Hematopoietic multipotent progenitor cell (in vitro differentiated cells): ENCODE results near the gene C1QTNF6. TPM values are rescaled to one million over a fixed set of nuclear protein-coding genes. Genes with fewer than 3 reads are reported as not detected.

Experiments used
- DNase-seq, 3 donors: peaks; one replicate each; pipeline ENCODE4 v3.0.0-alpha.2; 2011 to 2015; ENCODE audit warnings: low read depth in 2 of 3, low spot score in 2 of 3
- total RNA-seq: library from RNA; depleted of rRNA; stranded (reverse); fragments of >200 nt; gene quantifications from one replicate; pipeline ENCODE4 v1.2.3, GENCODE V29; 2012

The C1QTNF6 gene
- total RNA-seq, 1 donor = 1.6 TPM

- DNase-seq = no peak
Measured at GRCh38 chr22:37224757-37225420, 36.8 kb upstream of the C1QTNF6 start.

DNA sequence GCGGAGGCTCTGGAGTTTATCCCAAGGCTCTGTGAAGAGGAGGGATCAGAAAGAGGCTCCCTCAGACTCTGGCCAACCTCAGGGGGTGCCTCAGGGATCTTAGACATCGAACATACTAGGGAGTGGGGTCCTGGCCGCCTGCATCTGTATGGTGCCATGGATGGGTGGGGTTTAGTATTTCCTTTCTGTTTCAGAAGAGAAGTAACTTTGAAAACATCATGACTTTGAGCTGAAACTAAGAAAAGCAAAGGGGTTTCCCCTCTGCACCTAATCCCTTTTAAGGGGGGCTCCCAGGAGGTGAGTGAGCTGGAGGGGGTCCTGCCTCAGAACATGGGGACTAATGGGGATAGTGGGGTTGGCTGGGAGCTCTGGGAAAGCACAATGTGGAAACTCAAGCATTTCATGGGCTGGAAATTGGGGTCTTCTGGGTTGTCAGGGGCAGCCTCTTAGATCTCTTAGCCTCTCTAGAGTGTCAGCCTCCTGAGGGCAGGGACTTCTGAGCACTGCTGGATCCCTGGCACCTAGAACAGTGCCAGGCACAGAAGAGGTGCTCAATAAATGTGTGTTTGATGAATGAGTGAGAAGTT lies 36.0 kb upstream of the C1QTNF6 start:
- no peak for DNase-seq

DNA sequence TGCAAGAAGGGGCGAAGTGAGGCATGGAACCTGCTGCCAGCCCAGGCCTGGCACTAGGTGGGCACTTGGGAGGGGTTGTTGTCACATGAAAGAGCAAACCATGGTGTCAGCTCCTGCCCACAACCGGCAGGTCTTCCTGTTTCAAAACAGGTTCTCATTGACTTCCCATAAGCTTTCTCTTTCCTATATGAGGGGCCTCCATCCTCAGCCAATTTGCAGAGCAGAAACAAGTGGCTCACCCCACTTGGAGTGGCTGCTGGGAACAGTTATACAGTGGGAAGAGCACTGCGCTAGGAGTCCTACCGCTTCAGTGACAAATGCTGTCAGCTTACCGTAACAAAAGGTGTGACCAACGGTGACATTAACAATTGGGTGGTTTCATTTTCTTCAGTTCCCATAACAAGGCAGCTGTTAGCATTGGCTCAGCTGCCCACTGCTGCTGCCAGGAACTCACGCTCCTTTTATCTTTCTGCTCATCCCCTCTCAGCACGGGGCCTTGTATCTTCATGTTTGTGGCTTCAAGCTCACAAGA lies 34.5 kb upstream of the C1QTNF6 start:
- no peak for DNase-seq

DNA sequence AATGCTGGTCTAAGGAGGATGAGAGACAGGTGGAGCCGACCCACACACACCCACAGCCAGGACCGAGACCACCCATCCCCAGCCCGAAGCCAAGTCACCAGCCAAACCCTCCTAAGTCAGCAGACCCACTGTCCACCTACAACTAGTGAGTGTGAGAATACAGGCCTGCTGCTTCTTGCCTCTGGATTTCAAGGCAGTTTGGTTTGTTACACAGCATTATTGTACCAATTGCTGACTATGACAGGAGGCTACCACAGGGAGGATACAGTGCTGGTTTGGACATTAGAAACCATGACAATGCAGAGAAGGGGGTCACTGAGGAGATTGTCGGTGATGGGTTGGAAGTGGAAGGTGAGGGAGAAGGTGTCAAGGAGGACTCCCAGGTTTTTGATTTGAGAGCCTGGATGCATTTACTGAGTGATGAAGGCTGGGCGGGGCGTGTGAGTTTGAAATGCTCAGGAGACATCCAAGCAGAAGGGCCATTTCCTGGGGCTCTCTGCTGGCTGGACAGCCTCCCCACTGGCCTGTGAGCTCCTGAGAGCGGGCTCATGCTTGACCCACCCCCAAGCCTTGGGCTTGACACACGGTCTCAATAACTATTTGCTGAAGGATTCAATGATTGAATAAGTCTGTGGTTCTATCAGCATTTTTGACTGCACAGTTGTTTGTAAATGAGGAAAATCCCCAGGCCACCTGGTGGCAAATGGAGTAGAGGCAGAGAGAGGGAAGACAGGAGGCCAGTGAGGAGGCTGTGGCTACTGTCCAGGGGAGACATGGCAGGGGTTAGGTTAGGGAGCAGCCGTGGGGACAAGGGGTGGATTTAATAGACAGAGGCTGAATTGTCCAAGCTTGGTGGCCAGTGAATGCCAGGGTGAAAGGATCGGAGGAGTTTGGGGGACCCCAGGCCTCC lies 33.6 kb upstream of the C1QTNF6 start:
- no peak for DNase-seq

DNA sequence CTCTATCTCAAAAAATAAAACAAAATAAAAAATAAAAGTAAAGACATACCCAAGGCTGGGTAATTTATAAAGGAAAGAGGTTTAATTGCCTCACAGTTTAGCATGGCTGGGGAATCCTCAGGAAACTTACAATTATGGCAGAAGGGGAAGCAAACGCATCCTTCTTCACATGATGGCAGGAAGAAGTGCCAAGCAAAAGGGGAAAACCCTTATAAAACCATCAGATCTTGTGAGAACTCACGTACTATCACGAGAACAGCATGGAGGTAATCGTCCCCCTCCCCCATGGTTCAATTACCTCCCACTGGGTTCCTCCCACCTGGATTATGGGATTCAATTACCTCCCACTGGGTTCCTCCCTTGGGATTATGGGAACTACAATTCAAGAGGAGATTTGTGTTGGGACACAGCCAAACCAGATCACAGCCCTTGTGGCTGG lies 32.5 kb upstream of the C1QTNF6 start:
- no peak for DNase-seq

DNA sequence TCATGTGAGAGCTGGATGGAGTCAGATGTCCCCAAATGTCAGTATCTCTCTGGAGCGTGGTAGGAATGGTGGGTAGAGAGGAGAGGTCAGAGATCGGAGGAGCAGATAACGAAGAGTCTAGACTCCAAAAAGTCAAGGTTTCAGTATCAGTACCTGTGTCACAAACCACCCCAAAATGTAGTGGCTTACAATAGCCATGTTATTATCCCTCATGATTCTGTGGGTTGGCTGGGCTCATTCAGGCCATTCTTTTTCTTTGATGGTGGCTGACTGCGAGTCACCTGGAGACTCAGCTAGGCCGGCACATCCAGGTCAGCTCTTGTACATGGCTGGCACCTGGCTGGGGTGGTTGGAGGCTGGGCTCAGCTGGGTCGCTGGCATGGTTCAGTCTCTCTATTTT lies 31.5 kb upstream of the C1QTNF6 start:
- DNase-seq = no peak

GRCh38 chr22:37218771-37219411 lies 30.8 kb upstream of the C1QTNF6 start:
- peak in 2 of 3 donors; percentile 78 to 95 for DNase-seq

GRCh38 chr22:37218399-37218770 lies 30.3 kb upstream of the C1QTNF6 start:
- DNase-seq = no peak

GRCh38 chr22:37215890-37216289 lies 27.8 kb upstream of the C1QTNF6 start:
- DNase-seq = no peak

DNA sequence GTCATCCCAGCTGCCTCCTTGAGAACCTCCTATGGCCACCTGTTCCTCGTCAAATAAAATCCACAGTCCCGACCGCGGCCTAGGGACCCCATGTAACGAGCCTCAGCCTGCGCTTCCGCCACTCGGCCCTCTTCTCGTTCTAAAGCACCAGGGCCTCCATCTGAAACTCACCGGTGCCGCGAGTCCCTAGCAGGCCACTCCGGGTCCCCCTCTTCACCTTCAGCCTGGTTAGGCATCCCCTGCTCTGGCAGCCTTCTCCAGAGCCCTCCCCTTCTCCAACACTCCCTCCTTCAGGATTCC lies 26.6 kb upstream of the C1QTNF6 start:
- no peak for DNase-seq

DNA sequence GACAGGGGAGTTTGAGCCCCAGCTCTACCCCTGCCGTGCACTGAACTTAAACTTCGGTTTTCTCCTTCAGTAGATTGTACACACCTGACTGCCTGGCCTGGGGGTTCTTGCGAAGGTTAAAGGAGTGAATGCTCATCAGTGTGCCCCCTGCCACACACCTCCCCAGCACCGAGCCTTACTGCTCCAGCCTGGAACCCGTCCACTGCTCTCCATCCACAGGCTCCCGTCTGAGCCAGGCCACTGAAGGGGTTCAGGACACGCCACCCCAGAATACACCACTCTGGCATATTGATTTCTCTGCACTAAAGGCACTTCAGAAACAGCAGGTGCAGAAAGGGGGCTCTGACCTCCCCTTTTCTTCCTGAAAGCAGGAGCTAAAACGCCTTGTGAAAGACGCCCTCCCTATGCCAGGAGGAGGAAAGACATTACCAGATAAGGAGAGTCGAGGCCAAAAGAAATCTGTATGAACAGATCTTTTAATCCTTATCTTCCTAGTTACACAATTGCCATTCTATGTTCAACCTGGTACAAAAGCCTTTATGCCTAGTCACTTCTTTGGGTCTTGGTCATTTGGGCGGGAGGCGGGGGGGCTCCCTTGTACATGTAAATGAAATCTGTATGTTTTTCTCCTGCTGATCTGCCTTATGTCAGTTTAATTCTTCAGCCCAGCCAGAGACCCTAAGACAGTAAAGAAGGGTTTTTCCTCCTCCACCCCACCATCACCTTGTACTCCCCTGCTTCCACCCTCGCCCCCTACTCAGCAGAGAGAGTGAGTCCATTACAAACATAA lies 26.1 kb upstream of the C1QTNF6 start:
- DNase-seq = no peak

DNA sequence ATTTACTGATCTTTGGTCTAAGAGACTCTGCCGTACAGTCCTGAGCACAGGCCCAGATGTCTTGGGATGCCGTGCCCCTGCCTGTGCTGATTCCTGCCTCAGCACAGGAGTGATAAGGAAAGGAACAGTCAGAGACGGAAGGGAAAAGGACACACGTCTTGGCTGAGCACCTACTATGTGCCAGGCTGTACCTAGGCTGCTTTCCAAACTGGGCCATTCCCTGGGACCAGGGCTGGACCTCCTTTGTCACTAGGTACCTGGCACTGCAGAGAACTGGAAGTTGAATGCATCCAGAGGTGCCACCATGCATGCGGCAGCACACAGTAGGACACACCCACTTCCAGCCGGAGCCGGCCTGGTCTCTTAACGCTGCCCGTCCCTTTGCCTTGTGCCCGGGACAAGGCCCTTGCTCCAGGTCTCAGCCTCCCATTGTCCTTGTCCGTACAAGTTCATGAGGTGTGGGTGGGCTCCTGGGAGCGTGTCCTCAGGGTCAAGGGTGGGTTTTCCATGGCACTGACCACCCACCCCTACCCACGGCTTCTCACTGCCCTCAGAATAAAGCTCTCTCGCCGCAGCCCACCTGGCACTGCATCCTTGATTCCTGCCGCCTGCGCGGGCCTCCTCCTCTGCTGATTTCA lies 25.3 kb upstream of the C1QTNF6 start:
- DNase-seq = no peak

DNA sequence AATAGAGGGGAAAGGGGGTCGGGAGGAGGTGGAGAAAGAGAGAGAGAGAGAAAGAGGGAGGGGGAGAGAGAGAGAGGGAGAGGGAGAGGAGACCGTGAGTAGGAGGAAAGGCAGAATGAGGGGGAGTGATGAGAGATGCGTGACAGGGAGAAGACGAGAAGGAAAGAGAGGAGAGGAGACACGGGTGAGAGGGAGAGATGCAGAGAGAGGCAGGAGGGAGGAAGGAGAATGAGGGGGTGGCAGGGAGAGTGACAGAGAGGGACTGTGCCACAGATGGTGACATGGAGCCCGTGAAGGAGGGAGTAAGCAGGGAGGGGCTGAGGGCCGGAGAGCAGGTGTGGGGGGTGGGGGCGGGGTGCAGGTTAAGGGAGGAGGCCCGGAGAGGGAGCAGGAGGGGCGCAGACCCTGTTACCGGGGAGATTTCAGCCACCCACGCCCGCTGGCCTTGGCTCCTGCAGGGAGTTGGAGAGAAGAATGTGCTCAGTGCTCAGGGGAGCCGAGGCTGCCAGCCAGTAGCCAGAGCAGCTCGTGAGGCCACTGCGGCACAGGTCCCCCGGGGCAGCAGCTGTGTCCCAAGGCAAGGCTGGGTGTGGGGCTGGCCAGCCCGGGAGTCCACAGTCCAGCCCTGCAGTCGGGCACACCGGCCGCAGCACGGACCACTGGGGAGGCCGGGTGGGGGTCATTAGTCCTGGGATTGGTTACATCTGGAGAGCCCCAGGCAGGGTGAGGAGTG lies 24.3 kb upstream of the C1QTNF6 start, which contains the start of gene SSTR3:
TSS of gene SSTR3 (minus strand) at position 304 of the 733 bp plus-strand sequence. CDS start 4,674 bp downstream, outside the sequence.
- no peak for DNase-seq

GRCh38 chr22:37211866-37212173 lies 23.8 kb upstream of the C1QTNF6 start:
- DNase-seq = no peak

DNA sequence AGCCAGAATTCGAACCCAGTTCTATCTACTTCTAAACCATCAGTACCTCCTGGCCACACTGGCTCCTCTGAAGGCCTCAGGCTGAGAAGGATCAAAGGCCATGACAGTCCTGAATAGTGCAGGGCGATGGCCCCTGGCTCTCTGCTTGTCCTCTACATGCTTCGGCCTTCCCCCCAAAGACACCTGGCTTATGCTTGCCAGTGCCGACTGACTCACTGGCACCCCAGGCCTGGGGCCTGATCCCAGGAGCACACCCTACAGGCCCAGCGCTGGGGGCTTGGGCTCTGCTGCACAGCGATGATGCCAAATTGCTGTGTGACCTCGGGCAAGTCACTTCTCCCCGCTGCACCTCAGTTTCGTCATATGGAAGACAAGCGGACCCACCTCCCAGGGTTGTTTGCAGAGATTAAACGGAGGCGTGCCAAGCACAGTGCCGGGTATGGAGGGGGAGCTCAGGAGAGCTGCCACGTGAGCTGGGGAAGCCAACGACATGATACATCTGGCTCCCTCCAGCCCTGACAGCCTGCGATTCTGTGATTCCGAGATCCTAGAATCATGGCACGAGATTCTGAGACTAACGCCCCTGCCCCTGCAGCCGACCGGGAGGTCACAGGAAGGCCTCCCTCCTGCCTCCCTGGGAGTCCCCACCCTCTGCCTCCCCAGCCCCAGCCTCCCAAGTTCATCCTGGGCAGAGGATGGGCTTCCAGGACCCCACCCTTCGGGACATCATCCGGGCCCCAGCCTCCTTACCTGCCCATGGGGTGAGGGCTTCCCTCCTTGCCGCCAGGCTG lies 23.2 kb upstream of the C1QTNF6 start:
- DNase-seq = no peak

DNA sequence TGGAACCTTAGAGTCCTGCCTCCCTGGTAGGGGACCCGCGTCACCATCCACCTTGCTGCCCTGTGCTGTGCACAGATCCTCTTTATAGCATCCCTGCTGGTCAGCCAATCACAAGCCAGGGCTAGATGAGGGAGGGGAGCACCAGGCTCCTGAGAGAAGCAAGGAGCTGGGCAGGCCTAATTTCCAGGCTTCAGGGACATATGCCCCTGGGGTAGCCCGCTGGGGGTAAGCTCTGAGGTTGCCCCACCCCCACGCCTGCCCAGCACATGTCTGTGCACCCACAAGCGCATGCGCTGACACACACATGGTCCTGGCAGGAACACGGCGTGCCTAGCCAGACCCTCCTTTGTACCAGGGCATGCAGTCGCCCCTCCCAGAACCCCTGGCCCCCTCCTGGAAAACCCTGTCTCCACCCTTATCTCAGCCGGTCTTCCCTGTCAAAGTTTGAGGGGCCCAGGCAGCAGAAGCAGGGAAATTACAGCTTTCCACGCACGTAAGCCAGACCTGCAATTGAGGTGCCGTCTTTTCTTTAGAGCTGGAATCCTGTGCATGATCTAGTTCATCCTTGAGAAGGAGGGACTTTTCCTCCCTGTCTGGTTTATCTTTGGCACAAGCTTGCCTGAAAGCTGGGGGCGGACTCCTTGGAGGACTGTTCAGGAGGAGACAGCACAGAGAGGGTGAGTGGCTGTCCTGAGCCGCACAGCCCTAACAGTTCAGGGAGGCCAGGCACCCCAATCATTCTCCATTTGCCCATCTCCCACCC lies 22.2 kb upstream of the C1QTNF6 start:
- no peak for DNase-seq

DNA sequence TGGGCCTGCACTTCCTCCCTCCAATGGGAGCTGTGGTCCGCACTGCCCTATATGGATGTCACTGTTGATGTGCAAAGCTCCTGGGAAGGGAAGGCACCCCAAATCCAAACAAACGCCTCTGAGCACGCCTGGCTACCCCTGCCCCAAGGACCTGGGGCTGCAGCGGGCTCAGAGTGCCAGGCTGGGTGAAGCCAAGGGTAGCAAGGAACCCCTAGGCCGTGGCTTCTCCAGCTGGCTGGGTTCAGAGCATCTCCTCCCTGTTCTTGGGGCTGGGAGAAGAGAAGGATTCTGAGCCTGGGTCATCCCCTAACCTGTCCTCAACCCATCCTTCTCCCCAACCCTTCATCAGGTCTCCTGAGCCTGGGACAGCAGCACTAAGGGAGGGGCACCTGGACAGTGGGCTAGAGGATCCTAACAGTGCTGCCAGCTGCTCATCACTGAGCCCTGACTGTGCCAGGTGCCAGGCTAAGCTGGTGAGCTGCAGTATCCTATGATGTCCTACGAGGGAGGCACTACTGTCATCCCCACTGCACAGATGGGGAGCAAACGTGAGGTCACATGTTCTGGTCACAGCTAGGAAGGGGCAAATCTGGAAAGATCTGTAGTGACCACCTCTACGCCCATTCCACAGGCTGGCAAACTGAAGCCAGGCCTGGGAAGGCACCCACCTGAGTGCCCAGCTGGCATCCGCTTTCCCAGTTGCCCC lies 21.2 kb upstream of the C1QTNF6 start:
- DNase-seq = no peak
